Activated CD4-positive, alpha-beta T cell treated with anti-CD3 and anti-CD28 coated beads, Interleukin-2, amount 50 U/mL, for 24 hours (primary cell): Measurements from ENCODE around the gene ADAMTSL3.

Experiments used
- DNase-seq, 2 donors: peaks; one replicate each; pipeline ENCODE4 v3.0.0-alpha.2; 2020; ENCODE audit warnings: low read depth in 1 of 2, low spot score in 1 of 2

The ADAMTSL3 gene

DNA sequence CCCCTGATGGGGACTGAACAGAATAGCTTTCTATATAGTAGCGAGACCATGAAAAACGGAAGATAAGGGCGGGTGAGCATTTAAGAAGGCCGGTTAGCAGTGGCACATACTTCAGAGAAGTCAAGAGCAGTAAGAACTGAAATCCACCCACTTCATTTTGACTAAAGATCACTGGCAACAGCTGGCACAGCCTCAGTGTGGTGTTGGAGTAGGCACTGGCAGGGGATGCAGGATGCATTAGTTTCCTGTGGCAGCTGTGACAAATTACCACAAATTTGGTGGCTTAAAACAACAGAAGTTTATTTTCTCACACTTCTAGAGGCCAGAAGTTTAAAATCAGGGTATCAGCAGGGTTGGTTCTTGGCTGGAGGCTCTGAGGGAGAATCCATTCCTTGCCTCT, 176.5 kb downstream of the ADAMTSL3 start:
- DNase-seq: no peak

DNA sequence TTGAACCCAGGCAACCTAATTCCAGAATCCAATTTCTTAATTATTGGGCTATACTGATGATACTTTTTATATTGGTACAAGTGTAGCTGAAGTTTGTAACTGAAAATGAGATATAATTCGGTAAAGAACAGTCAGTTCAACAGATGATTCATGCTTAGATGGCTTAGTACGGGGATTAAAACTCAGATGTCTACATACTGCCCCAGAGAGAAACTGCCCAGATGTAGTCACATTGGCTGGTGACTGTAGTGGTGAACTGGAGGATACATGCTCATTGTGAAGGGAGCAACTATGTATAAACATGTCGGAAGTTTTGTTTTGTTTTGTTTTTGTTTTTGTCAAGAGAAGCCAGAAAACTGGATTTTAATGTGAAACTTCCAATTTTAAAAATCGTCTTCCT, 179.6 kb downstream of the ADAMTSL3 start:
- DNase-seq: no peak

DNA sequence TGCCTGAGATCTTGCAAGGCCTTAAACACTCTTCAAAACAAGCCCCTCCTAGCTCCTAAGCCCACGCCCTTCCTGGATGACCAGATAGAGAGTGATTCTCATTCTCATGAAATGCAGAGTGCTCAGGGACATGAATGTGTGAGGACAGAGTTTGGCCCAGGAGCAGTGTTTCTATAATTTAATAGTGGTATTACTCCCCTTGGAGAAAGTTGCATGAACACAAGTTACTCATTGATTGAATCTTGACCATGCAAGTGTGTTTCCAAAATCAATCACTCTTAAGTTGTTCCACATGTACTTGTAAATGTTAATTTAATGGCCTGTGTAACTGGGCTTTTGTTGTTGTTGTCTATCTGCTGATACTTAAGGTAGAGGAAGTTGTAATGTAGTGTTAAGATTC, 181.6 kb downstream of the ADAMTSL3 start:
- no peak for DNase-seq

DNA sequence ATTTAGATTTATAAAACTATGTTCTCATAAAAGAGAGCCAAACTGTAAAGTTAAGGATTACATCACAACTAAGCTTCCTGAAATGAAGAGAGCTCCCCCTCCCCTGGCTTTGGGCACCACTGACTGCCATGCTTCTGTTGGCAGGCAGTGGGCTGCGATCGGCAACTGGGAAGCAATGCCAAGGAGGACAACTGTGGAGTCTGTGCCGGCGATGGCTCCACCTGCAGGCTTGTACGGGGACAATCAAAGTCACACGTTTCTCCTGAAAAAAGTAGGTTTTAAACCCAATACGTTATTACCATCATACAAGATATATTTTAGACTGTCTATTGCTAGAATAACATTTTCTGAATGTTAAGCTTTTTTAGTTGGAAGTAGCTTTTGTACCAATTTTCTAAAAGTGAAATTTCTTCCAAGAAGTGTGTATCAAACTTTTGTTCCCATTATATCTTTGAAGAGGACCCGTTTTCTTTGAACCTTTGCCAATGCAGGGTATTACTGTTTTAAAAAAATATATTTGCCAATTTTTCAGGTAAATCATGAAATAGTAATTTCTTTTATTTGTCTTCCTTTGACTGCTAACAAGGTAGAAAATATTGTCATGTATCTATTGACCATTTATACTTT, 184.1 kb downstream of the ADAMTSL3 start:
- DNase-seq: no peak

DNA sequence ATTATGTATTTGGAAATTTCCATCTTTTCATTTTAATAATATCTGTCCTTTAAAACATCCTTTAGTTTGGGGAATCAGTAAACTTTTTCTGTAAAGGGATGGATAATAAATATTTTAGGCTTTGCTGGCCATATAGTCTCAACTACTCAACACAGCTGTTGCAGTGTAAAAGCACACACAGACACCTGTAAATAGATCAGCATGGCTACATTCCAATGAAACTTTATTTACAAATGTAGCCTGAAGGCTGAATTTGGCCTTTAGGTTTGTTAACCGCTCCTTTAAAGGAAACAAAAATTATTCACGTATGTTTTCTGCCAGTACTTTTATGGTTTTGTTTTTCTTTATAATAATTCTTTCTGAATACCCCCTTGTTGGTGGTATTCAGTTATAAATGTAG, 184.8 kb downstream of the ADAMTSL3 start:
- no peak for DNase-seq

DNA sequence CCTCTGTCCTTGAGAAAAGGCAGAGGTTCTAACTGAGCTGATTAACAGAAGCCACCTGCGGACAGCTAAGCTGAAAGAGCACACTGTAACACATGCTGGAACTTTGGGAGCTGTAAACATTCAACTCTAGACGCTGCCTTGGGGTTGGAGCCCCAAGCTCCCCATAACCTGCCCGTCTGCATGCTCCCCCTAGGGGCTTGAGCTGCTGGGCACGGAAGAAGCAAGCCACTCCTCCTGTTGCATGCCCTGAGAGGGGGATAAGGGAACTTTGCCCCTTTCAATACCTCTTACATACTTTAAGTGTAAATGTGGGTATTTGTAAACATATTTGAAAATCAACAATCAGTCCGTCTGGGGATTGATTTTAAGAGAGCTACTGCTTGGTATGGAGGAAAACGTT, 188.4 kb downstream of the ADAMTSL3 start:
- no peak for DNase-seq

DNA sequence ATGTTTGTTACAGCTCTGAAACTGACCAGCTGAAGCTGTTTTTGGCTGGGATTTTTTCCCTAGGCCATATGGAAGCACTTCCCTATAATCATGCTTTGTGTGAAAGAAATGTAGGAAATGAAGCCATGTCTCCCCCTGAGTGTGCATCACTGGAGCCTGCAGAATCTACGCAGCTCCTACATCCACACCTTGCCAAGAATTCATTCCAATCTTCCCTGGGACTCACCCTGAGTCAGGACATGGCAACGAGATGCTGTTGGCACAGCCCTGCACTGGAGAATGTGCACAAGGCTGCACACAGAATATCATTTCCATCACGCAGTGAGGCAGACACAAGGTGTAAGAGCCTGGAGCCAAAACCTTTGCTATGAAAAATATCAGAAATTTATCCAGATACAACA, 189.5 kb downstream of the ADAMTSL3 start:
- DNase-seq: no peak

DNA sequence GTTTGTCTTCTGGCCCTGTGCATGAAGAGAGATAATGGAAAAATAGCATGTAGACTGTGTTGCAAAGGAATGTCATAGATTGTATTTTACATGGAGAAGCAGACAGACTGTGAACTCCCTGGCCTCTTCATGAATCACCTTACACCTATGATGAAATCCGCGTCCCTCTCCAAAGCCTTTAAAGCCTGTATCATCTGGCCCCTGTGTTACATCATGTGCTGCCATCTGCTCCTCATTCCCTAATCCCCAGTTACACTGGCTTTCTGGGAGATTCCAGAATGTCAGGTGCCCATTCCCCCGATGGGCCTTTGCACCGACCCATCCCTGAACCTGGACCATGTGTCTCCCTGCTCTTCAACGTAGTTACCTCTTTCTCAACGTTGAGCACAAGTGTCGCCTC, 190.8 kb downstream of the ADAMTSL3 start:
- no peak for DNase-seq

DNA sequence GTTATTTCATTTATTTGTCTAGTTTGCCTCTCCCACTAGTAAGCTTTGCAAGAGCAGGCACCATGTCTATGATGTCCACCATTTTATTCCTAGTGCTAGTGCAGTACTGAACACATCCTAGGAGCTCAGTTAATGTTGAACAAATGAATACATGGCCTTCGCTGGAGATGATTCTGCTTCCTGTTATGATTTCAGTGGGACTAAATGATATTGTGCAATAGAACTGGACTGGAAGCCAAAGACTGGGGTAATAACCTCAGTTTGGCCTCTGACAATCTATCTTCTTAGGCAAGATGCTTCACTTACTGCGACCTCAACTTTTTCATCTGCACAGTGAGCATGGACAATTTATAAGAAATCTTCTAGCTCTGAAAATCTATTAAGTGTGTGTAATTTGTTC, 191.3 kb downstream of the ADAMTSL3 start:
- no peak for DNase-seq

DNA sequence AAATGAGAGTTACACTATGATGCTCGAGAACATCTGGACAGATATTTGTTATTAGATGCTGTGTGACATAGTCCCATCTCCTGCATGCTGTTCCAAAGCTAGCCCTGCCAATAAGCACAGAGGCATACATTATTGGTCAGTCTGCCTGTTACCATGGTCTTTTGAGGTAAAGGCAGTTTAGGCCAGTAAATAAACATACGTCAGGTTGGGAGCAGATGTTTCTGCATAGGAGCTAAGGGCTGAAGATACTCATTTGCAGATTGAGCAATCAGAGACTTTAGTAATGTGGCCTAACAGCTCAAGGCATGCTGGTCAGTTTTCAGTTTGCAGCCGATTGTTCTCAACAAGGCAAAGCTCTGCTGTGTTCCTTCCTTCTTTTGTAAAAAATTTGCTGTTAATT, 192.9 kb downstream of the ADAMTSL3 start:
- no peak for DNase-seq

DNA sequence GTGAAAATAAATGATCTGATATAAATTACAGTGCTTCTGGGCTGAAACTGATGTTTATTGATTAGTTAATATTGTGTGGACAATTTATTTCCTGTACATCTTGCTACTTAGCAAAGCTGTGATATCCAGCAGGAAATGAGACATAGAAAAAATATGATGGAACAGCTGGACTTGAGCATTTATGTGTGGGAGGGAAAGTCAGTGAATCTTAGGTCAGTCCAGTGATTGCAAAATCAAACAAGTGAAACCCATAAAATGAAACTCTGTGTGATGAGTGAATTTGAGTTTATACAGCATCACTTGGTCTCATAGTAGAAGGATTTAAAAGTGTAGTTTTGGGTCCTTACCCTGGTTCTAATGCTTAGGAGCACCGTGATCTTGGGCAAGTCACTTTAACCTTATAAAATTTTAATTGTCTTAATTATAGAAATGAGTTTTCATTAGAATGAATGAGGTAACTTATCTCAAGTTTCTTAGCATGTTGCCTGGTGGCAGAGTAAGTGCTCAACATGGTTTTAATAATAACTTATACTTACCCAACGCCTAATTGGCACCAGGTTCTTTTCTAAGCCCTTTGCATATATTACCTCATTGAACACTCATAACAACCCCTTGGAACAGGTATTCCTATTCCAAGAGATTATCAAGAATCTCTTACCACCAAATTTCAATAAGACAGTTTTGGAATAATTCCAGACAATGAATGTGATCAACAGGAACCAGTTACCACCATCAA, 194.6 kb downstream of the ADAMTSL3 start:
- no peak for DNase-seq

DNA sequence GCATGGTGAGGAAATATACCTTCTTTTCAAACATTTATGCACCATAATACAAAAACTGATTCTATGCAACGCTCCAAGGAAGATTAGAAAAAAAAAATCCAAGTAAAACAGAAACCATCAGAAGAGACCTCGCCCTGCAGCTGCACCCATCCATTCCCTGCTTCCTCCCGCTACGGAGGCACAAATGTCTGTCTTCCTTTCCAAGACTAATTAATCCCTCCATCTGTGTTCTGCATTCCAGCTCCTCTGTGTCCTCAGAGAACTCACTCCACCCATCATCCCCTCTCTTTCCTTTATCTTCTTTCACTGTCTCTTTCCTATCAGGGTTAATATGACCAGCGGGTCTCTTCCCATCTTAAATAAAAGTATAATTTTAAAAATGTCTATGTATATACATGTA, 196.1 kb downstream of the ADAMTSL3 start:
- DNase-seq: no peak

DNA sequence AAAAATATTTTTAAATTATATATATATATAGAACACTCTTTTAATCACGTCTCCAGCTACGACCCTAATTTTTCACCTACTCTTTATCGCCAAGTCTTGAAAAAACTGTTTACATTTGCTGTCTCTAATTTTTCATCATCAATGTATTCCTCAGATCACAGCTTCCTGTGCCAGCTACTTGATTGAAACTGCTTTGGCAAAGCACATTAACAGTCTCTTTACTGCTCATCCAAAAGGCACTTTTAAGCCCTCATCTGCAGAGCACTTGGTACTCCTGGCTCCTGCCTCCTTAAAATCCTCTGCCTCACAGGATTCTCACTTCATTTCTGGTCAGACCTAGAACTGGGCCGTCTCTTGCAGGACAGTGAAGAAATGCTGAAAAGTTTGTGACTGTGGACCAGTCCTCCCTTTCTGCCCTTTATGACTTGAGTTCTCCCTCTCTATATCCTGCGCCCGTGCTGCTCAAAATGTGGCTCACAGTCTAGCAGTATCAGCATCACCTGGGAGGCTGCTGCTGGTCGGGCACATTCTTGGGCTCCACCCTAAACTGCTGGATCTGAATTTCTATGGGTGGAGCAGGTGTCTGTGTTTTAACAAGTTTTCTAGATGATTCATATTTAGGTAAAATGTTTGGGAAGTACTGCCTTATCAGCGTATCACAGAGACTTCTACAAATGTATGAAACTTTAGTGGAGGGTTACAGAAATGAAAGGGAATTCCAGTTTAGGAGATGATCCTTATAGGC, 196.8 kb downstream of the ADAMTSL3 start:
- DNase-seq: no peak

DNA sequence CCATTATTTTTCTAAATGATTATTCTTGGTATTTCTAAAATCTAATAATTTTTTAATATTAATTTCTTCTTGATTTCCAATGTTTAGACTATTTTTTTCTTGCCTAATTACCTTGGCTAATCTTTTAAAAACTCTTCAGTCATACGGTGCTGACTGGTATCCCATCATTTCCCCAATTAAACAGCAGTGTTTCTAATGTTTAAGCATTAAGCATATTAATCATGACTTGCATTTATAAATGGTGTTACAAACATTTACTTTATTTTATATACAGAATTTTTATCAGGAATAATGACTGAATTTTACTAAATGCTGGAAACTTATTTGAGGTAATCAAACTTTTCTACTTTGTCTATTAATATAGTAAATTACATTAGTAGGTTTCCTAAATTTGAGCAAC, 199.3 kb downstream of the ADAMTSL3 start:
- DNase-seq: no peak

DNA sequence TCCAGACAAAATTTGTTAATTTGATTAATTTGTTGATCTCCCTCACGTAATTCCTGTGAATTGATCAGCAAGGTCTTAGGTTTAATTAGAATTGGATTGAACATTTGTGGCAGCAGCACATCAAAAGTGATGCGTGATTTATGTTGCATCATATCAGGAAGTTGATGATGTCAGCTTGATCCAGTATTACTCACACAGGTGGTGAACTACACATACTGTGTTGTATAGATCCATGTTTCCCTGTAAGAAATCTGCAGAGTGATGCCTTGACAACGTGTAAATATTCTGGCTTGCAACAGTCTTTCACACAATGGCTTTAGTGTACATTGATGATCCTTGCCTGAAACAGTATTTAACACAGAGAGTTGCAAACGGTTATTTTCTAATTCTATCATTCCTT, 200.4 kb downstream of the ADAMTSL3 start:
- no peak for DNase-seq

DNA sequence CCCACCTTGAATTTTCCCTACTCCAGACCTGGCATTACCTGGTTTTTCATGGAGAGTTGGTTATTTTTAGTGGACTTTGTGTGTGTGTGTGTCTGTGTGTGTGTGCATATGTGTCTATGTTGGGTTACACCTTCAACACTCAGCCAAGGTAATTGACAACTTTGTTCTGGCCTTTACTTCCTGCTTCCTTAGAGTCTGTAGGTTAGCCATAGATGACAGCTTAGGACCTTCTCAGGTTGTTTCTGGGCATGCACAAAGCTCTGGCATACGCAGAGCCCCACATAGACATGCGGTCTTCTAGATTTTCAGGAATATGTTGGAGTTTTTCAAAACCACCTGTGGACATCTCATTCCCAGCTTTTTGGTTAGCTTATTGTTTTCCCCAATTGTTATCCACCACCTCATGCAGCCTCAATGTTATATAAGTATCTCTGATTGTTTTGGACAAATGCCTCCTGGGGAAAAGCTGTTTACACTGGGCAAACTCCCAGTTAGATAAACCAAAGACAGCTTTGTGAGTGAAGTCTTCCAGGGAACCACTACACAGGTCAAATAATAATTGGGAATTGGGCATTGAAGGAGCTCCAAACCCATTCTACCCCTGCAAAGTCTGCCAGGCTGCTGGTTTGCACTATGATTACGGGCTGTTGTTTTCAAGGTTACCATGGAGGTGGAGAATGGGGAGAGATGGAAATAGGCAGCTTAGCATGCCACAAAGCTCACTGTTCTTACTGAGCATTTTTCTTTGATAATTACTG, 201.2 kb downstream of the ADAMTSL3 start:
- DNase-seq: no peak

DNA sequence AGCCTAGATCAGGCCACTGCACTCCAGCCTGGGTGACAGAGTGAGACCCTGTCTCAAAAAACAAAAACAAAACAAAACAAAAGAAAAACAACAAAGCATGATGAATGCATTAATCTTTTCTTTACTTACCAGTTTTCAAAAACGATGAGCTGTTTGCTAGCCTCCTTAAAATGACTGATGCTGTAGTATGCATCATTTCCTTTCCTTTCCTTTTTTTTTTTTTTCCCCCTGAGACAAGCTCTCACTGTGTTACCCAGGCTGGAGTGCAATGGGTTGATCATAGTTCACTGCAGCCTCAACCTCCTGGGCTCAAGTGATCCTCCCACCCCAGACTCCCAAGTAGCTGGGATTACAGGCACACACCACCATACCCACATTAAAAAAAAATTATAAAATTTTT, 202.0 kb downstream of the ADAMTSL3 start:
- no peak for DNase-seq

DNA sequence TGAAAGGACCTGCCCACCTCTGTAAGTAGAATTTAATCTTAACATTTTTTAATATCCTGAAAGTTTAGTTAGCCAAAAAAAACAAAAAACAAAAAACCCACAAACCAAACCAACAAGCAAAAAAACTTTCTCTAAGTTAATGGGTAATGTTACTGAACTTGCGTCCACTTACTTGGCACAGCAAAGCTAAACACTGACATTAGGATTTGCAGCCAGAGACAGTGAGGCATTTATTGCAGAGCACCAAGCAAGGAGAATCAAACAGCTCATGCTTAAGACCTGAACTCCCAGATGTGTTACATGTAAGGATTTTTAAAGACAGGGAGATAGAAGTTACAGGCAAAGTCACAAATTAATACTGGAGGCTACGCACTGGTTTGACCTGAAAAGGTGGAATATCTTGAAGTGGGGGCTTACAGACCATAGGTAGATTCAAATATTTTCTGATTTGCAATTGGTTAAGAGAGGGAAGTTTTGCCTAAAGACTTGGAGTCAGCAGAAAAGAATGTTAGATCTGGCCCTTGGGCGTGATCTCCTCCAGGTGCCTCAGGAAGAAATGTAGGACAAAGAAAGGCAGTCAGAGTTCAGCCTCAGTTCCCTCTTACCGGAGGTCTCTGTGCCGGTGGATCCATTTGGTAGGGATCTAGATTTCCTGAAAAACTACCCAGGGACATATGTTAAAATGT, 205.0 kb downstream of the ADAMTSL3 start:
- DNase-seq: no peak

DNA sequence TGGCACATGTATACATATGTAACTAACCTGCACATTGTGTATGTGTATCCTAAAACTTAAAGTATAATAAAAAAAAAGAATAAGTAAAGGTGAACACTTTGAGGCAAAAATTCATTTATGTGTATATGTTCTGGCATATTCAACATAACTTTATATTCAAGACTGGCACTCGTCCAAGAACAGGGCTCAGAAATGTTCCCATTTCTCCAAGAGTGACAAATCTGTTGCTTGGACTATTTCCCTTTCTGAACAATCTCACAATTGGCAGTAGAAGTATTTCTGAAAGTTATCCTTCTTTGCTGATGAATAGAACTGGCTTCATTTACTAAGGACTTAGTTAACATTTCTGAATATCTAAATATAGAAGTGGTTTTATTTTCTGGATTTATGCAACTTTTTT, 212.8 kb downstream of the ADAMTSL3 start:
- DNase-seq: no peak

DNA sequence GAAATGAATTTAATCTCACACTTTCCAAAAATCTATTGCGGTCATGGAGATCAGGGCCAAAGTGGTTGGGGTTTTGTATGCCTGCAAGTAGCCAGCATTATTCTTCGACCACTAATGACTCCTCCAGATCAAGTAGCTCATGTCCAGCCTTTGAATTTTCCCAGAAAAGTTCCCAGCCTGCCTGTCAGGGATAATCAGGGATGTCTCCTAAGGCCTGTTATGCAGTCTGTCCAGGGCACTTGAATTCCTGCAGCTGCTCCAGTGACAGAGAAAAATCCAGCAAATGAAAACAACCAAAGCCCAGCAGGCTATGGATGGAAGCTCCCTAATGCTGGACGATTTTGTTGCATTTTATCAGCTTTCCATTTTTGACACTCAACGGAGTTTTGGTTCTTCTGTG, 215.4 kb downstream of the ADAMTSL3 start:
- no peak for DNase-seq
